ENCODE measurements around the gene SH3PXD2A.

The SH3PXD2A gene

GRCh38 chr10:103595933-103596726 lies 259.2 kb downstream of the SH3PXD2A start:
- no peak for DNase-seq

GRCh38 chr10:103593022-103593570 lies 262.3 kb downstream of the SH3PXD2A start:
- no peak for DNase-seq

GRCh38 chr10:103592186-103593021 lies 263.0 kb downstream of the SH3PXD2A start:
- DNase-seq: peak; percentile 10

- DNase-seq: no peak
Measured at GRCh38 chr10:103590744-103591291, 264.6 kb downstream of the SH3PXD2A start.

GRCh38 chr10:103590060-103590459 lies 265.3 kb downstream of the SH3PXD2A start:
- no peak for DNase-seq

- no peak for DNase-seq
Measured at GRCh38 chr10:103589074-103589630, 266.2 kb downstream of the SH3PXD2A start.

- DNase-seq: no peak
Measured at GRCh38 chr10:103587073-103587472, 268.3 kb downstream of the SH3PXD2A start.

GRCh38 chr10:103585011-103585405 lies 270.4 kb downstream of the SH3PXD2A start:
- no peak for DNase-seq

GRCh38 chr10:103584216-103585010 lies 271.0 kb downstream of the SH3PXD2A start:
- peak; percentile 50 for DNase-seq

- no peak for DNase-seq
Measured at GRCh38 chr10:103583871-103584215, 271.5 kb downstream of the SH3PXD2A start.

- DNase-seq: no peak
Measured at GRCh38 chr10:103582331-103583123, 272.8 kb downstream of the SH3PXD2A start.

- DNase-seq: no peak
Measured at GRCh38 chr10:103581499-103581898, 273.9 kb downstream of the SH3PXD2A start.

- DNase-seq: no peak
Measured at GRCh38 chr10:103580430-103580829, 274.9 kb downstream of the SH3PXD2A start.

GRCh38 chr10:103580011-103580410 lies 275.4 kb downstream of the SH3PXD2A start:
- no peak for DNase-seq

GRCh38 chr10:103578782-103579382 lies 276.5 kb downstream of the SH3PXD2A start:
- DNase-seq: no peak

GRCh38 chr10:103576862-103577261 lies 278.5 kb downstream of the SH3PXD2A start:
- no peak for DNase-seq

GRCh38 chr10:103576076-103576471 lies 279.3 kb downstream of the SH3PXD2A start:
- DNase-seq: no peak

GRCh38 chr10:103575416-103576075 lies 279.8 kb downstream of the SH3PXD2A start:
- DNase-seq: no peak

GRCh38 chr10:103574097-103575061 lies 281.0 kb downstream of the SH3PXD2A start:
- DNase-seq: no peak
